Neural cell (in vitro differentiated cells): Measurements from ENCODE around the gene CHCHD5. TPM values are rescaled to one million over a fixed set of nuclear protein-coding genes. Genes with fewer than 3 reads are reported as not detected.
"Not testable (repeated sequence)": the region's sequence is repeated elsewhere in the genome, so short reads cannot be mapped to it uniquely, and the experiment has no call there.

Experiments used
- H2AFZ ChIP-seq: fragments of 200-600, 300-800 bp; sonication (generic), shearing (Covaris generic); 2 replicates; pipeline ENCODE4 v1.6.0; 2014; ENCODE audit warnings: low read depth, mild to moderate bottlenecking, antibody characterized with exemption, low read length, moderate library complexity
- H3F3A ChIP-seq: fragments of 200-600 bp; shearing (Covaris generic); 2 replicates; pipeline ENCODE4 v1.6.1; 2016; ENCODE audit warnings: mild to moderate bottlenecking, moderate library complexity, mixed read lengths, antibody characterized with exemption, low read length; ENCODE audit not compliant: insufficient read depth, poor library complexity, severe bottlenecking
- H3K27ac ChIP-seq: fragments of 200-600, 300-800 bp; sonication (generic), shearing (Covaris generic); 2 replicates; pipeline ENCODE4 v1.5.1; 2014; ENCODE audit warnings: mild to moderate bottlenecking, low read length, moderate library complexity
- H3K27me3 ChIP-seq: fragments of 300-800, 200-600 bp; sonication (generic), shearing (Covaris generic); 2 replicates; pipeline ENCODE4 v1.6.0; 2014; ENCODE audit warnings: mild to moderate bottlenecking, low read depth, low read length, moderate library complexity; ENCODE audit not compliant: insufficient read depth
- H3K36me3 ChIP-seq: fragments of 300-800, 200-600 bp; sonication (generic), shearing (Covaris generic); 2 replicates; pipeline ENCODE4 v1.5.1; 2014; ENCODE audit warnings: mild to moderate bottlenecking, antibody characterized with exemption, low read length, moderate library complexity; ENCODE audit not compliant: insufficient read depth
- H3K4me2 ChIP-seq: fragments of 300-800, 200-600 bp; sonication (generic), shearing (Covaris generic); 2 replicates; pipeline ENCODE4 v1.6.0; 2014; ENCODE audit warnings: mild to moderate bottlenecking, low read length
- H3K4me3 ChIP-seq: fragments of 300-800, 200-600 bp; sonication (generic), shearing (Covaris generic); 2 replicates; pipeline ENCODE4 v1.5.1; 2014; ENCODE audit warnings: mild to moderate bottlenecking, low read length, moderate library complexity
- H3K79me2 ChIP-seq: fragments of 200-600 bp; shearing (Covaris generic); replicated peaks from 2 replicates; pipeline ENCODE4 v1.6.0; 2014; ENCODE audit warnings: mild to moderate bottlenecking, low read length, moderate library complexity; ENCODE audit not compliant: insufficient read depth
- H3K9ac ChIP-seq: fragments of 300-800, 200-600 bp; sonication (generic), shearing (Covaris generic); 2 replicates; pipeline ENCODE4 v1.6.1; 2016; ENCODE audit warnings: mild to moderate bottlenecking, low read length, mixed read lengths
- H3K9me2 ChIP-seq: fragments of 200-600 bp; shearing (Covaris generic); 2 replicates; pipeline ENCODE4 v1.6.1; 2016; ENCODE audit warnings: mild to moderate bottlenecking, low read length, mixed read lengths; ENCODE audit not compliant: insufficient read depth
- H3K9me3 ChIP-seq: fragments of 200-600, 300-800 bp; sonication (generic), shearing (Covaris generic); 2 replicates; pipeline ENCODE4 v1.6.1; 2016; ENCODE audit warnings: mild to moderate bottlenecking, mixed run types, low read length, moderate library complexity, mixed read lengths
- H4K20me1 ChIP-seq: fragments of 200-600 bp; shearing (Covaris generic); 2 replicates; pipeline ENCODE4 v1.6.1; 2016; ENCODE audit warnings: mild to moderate bottlenecking, mixed run types; ENCODE audit not compliant: insufficient read depth
- EP300 ChIP-seq: fragments of 450-650 bp; conservative IDR thresholded peaks from 2 replicates; pipeline ENCODE4 v1.6.1; 2014; ENCODE audit warnings: antibody characterized with exemption, mild to moderate bottlenecking, moderate library complexity; ENCODE audit not compliant: poor library complexity, severe bottlenecking
- EZH2 ChIP-seq: fragments of 200-600, 300-800 bp; shearing (Covaris generic), sonication (generic); IDR thresholded peaks from 2 replicates; pipeline ENCODE4 v1.6.1; 2014; ENCODE audit warnings: antibody characterized with exemption, low read length, borderline replicate concordance, mild to moderate bottlenecking; ENCODE audit not compliant: insufficient read depth, poor library complexity, severe bottlenecking
- MXI1 ChIP-seq: fragments of 450-650 bp; conservative IDR thresholded peaks from 2 replicates; pipeline ENCODE4 v1.6.1; 2014; ENCODE audit warnings: antibody characterized with exemption, mild to moderate bottlenecking; ENCODE audit not compliant: poor library complexity, severe bottlenecking
- POLR2AphosphoS5 ChIP-seq: IDR thresholded peaks from 2 replicates; pipeline ENCODE4 v1.6.1; 2012
- RAD21 ChIP-seq: fragments of 450-650 bp; conservative IDR thresholded peaks from 2 replicates; pipeline ENCODE4 v1.6.1; 2014; ENCODE audit warnings: antibody characterized with exemption, mild to moderate bottlenecking, moderate library complexity
- REST ChIP-seq: IDR thresholded peaks from 2 replicates; pipeline ENCODE4 v1.6.1; 2012; ENCODE audit warnings: borderline replicate concordance
- SMC3 ChIP-seq: fragments of 450-650 bp; conservative IDR thresholded peaks from 2 replicates; pipeline ENCODE4 v1.6.1; 2014; ENCODE audit warnings: antibody characterized with exemption, mild to moderate bottlenecking, moderate library complexity; ENCODE audit not compliant: poor library complexity
- TAF1 ChIP-seq: IDR thresholded peaks from 2 replicates; pipeline ENCODE4 v1.6.1; 2012; ENCODE audit warnings: low read depth
- polyA minus RNA-seq: library from RNA; depleted of rRNA, polyadenylated mRNA; stranded (reverse); fragments of >200 nt; gene quantifications from 2 replicates; pipeline ENCODE4 v1.2.3, GENCODE V29; 2014
- polyA plus RNA-seq: library from polyadenylated mRNA; depleted of rRNA; stranded (reverse); fragments of >200 nt; gene quantifications from 2 replicates; pipeline ENCODE4 v1.2.3, GENCODE V29; 2014
- TF ChIP-seq, protein P1 (sequence below): fragments of 450-650 bp; IDR thresholded peaks from 2 replicates; pipeline ENCODE4 v1.5.1; 2014; ENCODE audit warnings: antibody characterized with exemption, mild to moderate bottlenecking, moderate library complexity; ENCODE audit not compliant: poor library complexity, severe bottlenecking

The CHCHD5 gene, protein sequence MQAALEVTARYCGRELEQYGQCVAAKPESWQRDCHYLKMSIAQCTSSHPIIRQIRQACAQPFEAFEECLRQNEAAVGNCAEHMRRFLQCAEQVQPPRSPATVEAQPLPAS
- polyA plus RNA-seq (34.9 and 41.1 TPM in 2 replicates), polyA minus RNA-seq (7.1 and 14.1 TPM in 2 replicates)

GRCh38 chr2:112584134-112584890 is at the start of gene CHCHD5:
Gene CHCHD5, plus strand, starts transcription at chr2:112584609. Its CDS starts 39 bp downstream, at chr2:112584648.
- Histone ChIP-seq H3K9me3 (no peaks in the 10 kb centered on the region), H3K9me2 (no peaks in the 10 kb centered on the region), H3K79me2 (peaks cover 3% of the 10 kb centered on the region), H3F3A (no peaks in the 10 kb centered on the region), H3K27me3 (no peaks in the 10 kb centered on the region), H3K27ac (peak within 1 kb of the TSS; percentile 93), H3K4me3 (peak within 1 kb of the TSS; percentile 82), H3K9ac (peak within 1 kb of the TSS; percentile 86), H2AFZ (peak within 1 kb of the TSS; percentile 88), H3K36me3 (no peaks in the 10 kb centered on the region), H3K4me2 (peak within 1 kb of the TSS; percentile 93), H4K20me1 (no peaks in the 10 kb centered on the region)
- peak; percentile 87 for TF ChIP-seq TAF1
- no peak for TF ChIP-seq REST
- peak; percentile 79 for TF ChIP-seq MXI1
- TF ChIP-seq POLR2AphosphoS5 = peak; percentile 83
- peak; percentile 67 for TF ChIP-seq EP300
- TF ChIP-seq SMC3 = peak; percentile 32
- TF ChIP-seq, protein P1, sequence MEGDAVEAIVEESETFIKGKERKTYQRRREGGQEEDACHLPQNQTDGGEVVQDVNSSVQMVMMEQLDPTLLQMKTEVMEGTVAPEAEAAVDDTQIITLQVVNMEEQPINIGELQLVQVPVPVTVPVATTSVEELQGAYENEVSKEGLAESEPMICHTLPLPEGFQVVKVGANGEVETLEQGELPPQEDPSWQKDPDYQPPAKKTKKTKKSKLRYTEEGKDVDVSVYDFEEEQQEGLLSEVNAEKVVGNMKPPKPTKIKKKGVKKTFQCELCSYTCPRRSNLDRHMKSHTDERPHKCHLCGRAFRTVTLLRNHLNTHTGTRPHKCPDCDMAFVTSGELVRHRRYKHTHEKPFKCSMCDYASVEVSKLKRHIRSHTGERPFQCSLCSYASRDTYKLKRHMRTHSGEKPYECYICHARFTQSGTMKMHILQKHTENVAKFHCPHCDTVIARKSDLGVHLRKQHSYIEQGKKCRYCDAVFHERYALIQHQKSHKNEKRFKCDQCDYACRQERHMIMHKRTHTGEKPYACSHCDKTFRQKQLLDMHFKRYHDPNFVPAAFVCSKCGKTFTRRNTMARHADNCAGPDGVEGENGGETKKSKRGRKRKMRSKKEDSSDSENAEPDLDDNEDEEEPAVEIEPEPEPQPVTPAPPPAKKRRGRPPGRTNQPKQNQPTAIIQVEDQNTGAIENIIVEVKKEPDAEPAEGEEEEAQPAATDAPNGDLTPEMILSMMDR = peak; percentile 55
- no peak for TF ChIP-seq RAD21

DNA sequence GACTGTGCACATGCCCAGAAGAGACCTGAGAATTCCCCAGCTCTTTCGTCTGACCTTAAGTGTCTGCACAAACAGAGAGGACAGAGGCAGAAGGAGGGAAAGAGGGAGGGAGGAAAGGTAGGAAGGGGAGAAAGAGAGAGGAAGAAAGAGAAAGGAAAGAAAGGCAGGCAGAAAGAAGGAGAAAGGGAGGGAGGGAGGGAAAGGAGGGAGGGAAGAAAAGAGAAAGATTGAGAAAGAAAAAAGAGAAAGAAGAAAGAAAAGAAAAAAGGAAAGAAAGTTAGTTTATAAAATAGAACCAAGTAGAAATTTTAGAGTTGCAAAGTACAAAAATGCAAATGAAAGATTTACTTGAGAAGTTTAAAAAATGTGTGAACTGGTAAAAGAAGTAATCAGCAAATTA is 49.6 kb upstream of the CHCHD5 start:
- Histone ChIP-seq H2AFZ (no peak overlapping the region), H3K4me2 (no peak overlapping the region), H3K27me3 (no peaks in the 10 kb centered on the region), H3K9ac (no peak overlapping the region), H3F3A (no peaks in the 10 kb centered on the region), H3K4me3 (no peak overlapping the region), H4K20me1 (no peaks in the 10 kb centered on the region), H3K9me2 (no peaks in the 10 kb centered on the region), H3K9me3 (no peaks in the 10 kb centered on the region), H3K79me2 (no peaks in the 10 kb centered on the region), H3K36me3 (peaks cover 6% of the 10 kb centered on the region), H3K27ac (no peak overlapping the region)
- TF ChIP-seq EZH2 = no peak
- TF ChIP-seq MXI1 = no peak
- no peak for TF ChIP-seq TAF1
- no peak for TF ChIP-seq EP300
- TF ChIP-seq, protein P1 = no peak
- TF ChIP-seq RAD21 = no peak
- TF ChIP-seq SMC3 = no peak
- TF ChIP-seq REST = no peak
- TF ChIP-seq POLR2AphosphoS5 = no peak

- not testable (repeated sequence) for H3K9ac ChIP-seq, H3K27ac ChIP-seq, H4K20me1 ChIP-seq, H3K36me3 ChIP-seq, H3K4me2 ChIP-seq, H3K9me3 ChIP-seq, H3K27me3 ChIP-seq, H3F3A ChIP-seq, H3K79me2 ChIP-seq, H2AFZ ChIP-seq, H3K9me2 ChIP-seq, H3K4me3 ChIP-seq
These were observed 47.7 kb upstream of the CHCHD5 start for GRCh38 chr2:112536665-112537064.
